Activated CD8-positive, alpha-beta T cell treated with anti-CD3 and anti-CD28 coated beads, Interleukin-2, amount 10 ng/mL, durations not matched to agents 7 days and 5 days (primary cell): ENCODE measurements around the gene CFAP61. TPM values are rescaled to one million over a fixed set of nuclear protein-coding genes. Genes with fewer than 3 reads are reported as not detected.

Experiments used
- ATAC-seq: fragments of 150-1000 bp; cut with Tn5 transposase; one replicate; pipeline ENCODE4 v1.10.0; 2021; ENCODE audit warnings: moderate library complexity
- CTCF ChIA-PET: fragments of 350-600 bp; sonication (Branson Sonifier 250); formaldehyde crosslinking; loops from one replicate; lab custom pipeline; 2021; ENCODE audit warnings: antibody characterized with exemption; lab: Charles Lee
- POLR2A ChIA-PET: fragments of 350-600 bp; sonication (Branson Sonifier 250); formaldehyde crosslinking; loops from one replicate; lab custom pipeline; 2021; ENCODE audit warnings: antibody characterized with exemption; lab: Charles Lee
- DNase-seq: peaks from one replicate; pipeline ENCODE4 v3.0.0-alpha.2; 2020
- H3K27ac Mint-ChIP-seq: one replicate; pipeline ENCODE4 v1.8.0; 2021; ENCODE audit warnings: mild to moderate bottlenecking, mixed read lengths
- H3K27me3 Mint-ChIP-seq: one replicate; pipeline ENCODE4 v1.8.0; 2021; ENCODE audit warnings: low read depth, mixed read lengths
- H3K36me3 Mint-ChIP-seq: one replicate; pipeline ENCODE4 v1.8.0; 2021; ENCODE audit warnings: low read depth, mixed read lengths
- H3K4me1 Mint-ChIP-seq: one replicate; pipeline ENCODE4 v1.8.0; 2021; ENCODE audit warnings: low read depth, mixed read lengths
- H3K4me3 Mint-ChIP-seq: one replicate; pipeline ENCODE4 v1.8.0; 2021; ENCODE audit warnings: mild to moderate bottlenecking, mixed read lengths
- H3K9me3 Mint-ChIP-seq: one replicate; pipeline ENCODE4 v1.8.0; 2022; ENCODE audit warnings: mixed read lengths; ENCODE audit not compliant: insufficient read depth
- total RNA-seq, 2 experiments: library from RNA; stranded (reverse); gene quantifications; one replicate each; pipeline ENCODE4 v1.2.3, GENCODE V29; 2021

Gene CFAP61
- total RNA-seq, 2 experiments from 2014 or later, result not detected

DNA sequence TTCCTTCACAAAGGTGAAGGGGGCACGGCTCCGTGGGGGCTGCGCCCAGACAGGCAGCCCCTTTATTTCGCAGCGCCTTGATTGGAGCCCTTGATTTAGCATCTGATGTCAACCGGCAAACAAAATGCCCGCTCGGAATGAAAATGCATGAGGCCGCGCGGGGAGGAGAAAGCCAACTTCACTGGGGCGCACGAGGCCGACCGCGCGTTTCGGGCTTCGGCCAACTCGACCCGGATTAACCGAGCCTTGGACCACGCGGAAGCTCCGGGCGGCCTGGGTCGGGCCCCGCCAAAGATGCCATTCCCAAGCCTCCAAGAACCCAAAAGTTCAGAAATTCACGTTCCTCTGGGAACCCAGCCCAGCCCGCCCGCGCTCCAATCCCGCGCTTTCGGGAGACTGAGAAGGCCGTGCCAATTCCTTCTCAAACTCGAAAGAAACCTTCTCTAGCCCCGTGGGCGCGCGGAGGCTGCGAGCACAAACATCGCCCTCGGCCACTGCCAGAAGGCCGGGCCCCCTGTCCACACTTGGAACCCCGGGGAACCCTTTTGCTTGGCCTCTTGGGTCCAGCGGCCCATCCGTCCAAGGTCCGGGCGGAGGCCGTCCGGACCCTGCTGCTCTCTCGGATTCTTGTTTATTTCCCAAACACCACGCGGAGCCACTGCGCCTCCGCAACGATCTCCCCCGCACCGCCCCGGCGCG, 314.7 kb downstream of the CFAP61 start:
- ATAC-seq (no peak), DNase-seq (no peak)
- H3K36me3 Mint-ChIP-seq, result peaks cover 3% of the 10 kb centered on the region
- H3K4me3 Mint-ChIP-seq, result peak overlapping the region; percentile 54
- H3K9me3 Mint-ChIP-seq, result no peaks in the 10 kb centered on the region
- H3K27me3 Mint-ChIP-seq, result peaks cover 70% of the 10 kb centered on the region
- ChIA-PET POLR2A (no interaction called here), CTCF (no interaction called here)
- H3K27ac Mint-ChIP-seq, result no peak overlapping the region
- peaks cover 13% of the 10 kb centered on the region for H3K4me1 Mint-ChIP-seq

DNA sequence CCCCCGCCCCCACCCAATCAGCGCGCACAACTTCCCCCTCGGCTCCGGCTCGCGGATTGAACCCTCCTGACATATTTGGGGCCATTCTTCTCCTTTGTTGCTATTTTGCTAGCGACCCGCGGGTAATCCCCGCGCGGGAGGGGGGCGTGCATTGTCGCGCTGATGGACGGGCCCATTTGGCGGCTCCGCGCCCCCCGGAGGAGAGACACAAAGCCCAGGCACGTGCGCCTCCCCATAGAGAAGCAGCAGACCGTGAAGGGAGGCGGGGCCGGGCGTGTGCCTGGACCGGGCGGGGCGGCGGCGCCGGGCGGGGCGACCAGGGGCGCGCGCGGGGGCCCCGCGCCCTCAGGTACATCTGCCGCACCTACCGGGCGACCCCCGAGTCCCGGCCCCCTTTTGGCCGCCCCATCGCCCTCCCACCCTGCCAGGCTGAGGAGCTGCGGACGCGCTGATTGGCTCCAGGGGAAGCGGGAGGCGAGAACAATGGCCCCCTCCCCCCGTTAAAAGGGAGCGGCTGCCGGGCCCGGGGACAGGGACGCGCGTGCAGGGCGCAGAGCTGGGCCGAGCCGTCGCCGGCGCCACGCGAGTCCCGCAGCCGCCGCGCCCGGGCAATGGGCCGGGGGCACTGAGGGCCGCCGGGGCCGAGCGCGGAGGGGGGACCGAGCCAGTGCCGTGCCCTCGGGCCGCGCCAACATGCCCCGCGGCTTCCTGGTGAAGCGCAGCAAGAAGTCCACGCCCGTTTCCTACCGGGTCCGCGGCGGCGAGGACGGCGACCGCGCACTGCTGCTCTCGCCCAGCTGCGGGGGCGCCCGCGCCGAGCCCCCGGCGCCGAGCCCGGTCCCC, 315.5 kb downstream of the CFAP61 start, which contains the start of gene INSM1:
Gene INSM1 (plus strand): TSS at position 530 of the 843 bp plus-strand sequence. CDS start 164 bp downstream, at position 694.
- DNase-seq (no peak), ATAC-seq (no peak)
- CTCF ChIA-PET, result interaction anchor here (1.3 kb wide), 1 partner anchor 285 kb away, joined by 3 read pairs; no protein-coding TSS in a partner anchor
- Mint-ChIP-seq H3K9me3 (no peaks in the 10 kb centered on the region), H3K4me1 (peaks cover 13% of the 10 kb centered on the region), H3K4me3 (peak within 1 kb of the TSS; percentile 54), H3K36me3 (peaks cover 3% of the 10 kb centered on the region), H3K27me3 (peaks cover 70% of the 10 kb centered on the region), H3K27ac (no peak within 1 kb of the TSS)
- POLR2A ChIA-PET, result no interaction called here

- Mint-ChIP-seq H3K27ac (no peak overlapping the region), H3K4me3 (no peak overlapping the region), H3K27me3 (peaks cover 69% of the 10 kb centered on the region), H3K4me1 (peaks cover 13% of the 10 kb centered on the region), H3K9me3 (no peaks in the 10 kb centered on the region), H3K36me3 (peaks cover 3% of the 10 kb centered on the region)
- ATAC-seq, result peak; percentile 38
- POLR2A ChIA-PET, result no interaction called here
- DNase-seq, result no peak
- CTCF ChIA-PET, result interaction anchor here (1.3 kb wide), 1 partner anchor 285 kb away, joined by 3 read pairs; no protein-coding TSS in a partner anchor
Measured at GRCh38 chr20:20368418-20369249, 316.3 kb downstream of the CFAP61 start.

GRCh38 chr20:20369250-20370093, 317.1 kb downstream of the CFAP61 start:
- Mint-ChIP-seq H3K27ac (peak overlapping the region; percentile 65), H3K9me3 (no peaks in the 10 kb centered on the region), H3K4me1 (peaks cover 9% of the 10 kb centered on the region), H3K36me3 (peaks cover 3% of the 10 kb centered on the region), H3K27me3 (peaks cover 66% of the 10 kb centered on the region), H3K4me3 (peak overlapping the region; percentile 48)
- ChIA-PET CTCF (interaction anchor here (1.3 kb wide), 1 partner anchor 286 kb away, joined by 3 read pairs; no protein-coding TSS in a partner anchor), POLR2A (no interaction called here)
- DNase-seq (no peak), ATAC-seq (no peak)

DNA sequence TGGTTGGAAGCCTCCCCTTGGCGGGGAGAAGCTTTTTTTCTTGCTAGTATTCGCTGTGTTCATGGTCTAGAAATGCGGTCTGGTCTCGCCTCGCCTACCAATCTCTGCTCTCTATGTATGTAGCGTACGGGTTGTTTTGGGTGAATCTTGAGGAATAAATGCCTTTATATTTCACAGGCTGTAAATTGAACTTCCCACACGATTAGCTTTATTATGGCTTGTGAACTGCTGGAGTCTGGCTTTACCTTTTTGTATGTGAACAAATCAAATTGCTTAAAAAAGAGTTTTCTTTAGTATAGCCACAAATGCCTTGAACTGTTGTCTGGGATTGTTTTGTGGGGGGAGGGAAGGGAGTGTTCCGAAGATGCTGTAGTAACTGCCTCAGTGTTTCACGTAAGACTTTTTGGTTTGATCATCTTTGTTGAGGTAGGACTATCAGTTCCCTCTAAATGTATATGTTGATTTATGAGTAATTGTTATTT, 317.8 kb downstream of the CFAP61 start:
- Mint-ChIP-seq H3K4me1 (peaks cover 9% of the 10 kb centered on the region), H3K27me3 (peaks cover 69% of the 10 kb centered on the region), H3K36me3 (peaks cover 3% of the 10 kb centered on the region), H3K4me3 (peak overlapping the region; percentile 48), H3K9me3 (no peaks in the 10 kb centered on the region), H3K27ac (peak overlapping the region; percentile 65)
- no peak for ATAC-seq
- no peak for DNase-seq
- ChIA-PET CTCF (interaction anchor here (1.0 kb wide), 1 partner anchor 224 kb away, joined by 4 read pairs; no protein-coding TSS in a partner anchor), POLR2A (no interaction called here)

DNA sequence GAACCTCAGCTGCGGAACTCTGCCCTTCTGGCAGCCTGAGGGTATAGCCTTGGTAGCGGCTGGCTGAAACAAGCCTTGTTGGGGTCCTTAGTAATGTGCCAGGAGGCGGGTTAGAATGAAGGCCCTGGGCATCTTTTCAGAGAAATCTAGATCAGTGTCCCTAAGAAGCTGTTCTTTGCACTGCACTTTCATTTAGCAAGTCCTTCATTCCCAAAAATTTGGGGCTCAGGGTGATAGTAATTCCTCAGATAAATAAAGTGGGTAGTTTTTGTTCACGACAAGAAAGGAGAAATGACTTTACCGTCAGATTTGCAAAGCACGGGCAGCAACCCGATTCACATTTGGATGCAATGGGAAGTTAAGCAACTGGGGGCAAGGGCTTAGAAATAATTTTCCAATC, 318.8 kb downstream of the CFAP61 start:
- Mint-ChIP-seq H3K36me3 (peaks cover 3% of the 10 kb centered on the region), H3K4me1 (peaks cover 6% of the 10 kb centered on the region), H3K27me3 (peaks cover 71% of the 10 kb centered on the region), H3K9me3 (no peaks in the 10 kb centered on the region), H3K27ac (no peak overlapping the region), H3K4me3 (no peak overlapping the region)
- POLR2A ChIA-PET, result no interaction called here
- DNase-seq (no peak), ATAC-seq (no peak)
- CTCF ChIA-PET, result interaction anchor here (1.0 kb wide), 1 partner anchor 223 kb away, joined by 4 read pairs; no protein-coding TSS in a partner anchor

GRCh38 chr20:20371681-20372080, 319.3 kb downstream of the CFAP61 start:
- no peak overlapping the region for H3K27ac Mint-ChIP-seq
- DNase-seq (no peak), ATAC-seq (no peak)
- H3K27me3 Mint-ChIP-seq, result peaks cover 69% of the 10 kb centered on the region
- no peaks in the 10 kb centered on the region for H3K9me3 Mint-ChIP-seq
- H3K36me3 Mint-ChIP-seq, result peaks cover 3% of the 10 kb centered on the region
- H3K4me3 Mint-ChIP-seq, result no peak overlapping the region
- peaks cover 6% of the 10 kb centered on the region for H3K4me1 Mint-ChIP-seq
- CTCF ChIA-PET, result no interaction called here
- POLR2A ChIA-PET, result no interaction called here

DNA sequence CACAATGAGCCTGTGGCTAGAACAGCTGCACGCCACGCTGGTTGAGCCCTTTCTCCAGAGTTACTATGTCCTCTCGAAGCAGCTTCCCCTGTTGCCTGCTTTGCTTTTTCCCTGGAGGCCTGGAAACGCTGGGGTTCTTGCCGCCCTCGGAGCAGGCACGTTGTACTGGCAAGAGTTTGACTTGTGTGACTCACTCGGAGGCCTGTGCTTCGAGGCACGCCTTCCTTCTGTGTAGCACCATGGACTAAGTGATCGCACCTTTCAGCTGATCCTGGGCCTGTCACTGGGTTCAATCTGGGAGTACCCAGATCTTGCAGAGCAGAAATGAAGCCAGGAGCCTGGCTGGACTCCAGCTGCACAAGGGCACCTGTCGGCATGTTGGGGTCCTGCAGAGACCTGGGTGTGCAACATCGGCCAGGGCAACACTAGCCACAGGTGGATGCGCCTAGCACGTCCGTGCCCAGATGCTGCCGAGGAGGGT, 320.8 kb downstream of the CFAP61 start:
- CTCF ChIA-PET, result no interaction called here
- DNase-seq (no peak), ATAC-seq (no peak)
- Mint-ChIP-seq H3K9me3 (no peaks in the 10 kb centered on the region), H3K4me1 (peaks cover 4% of the 10 kb centered on the region), H3K36me3 (peaks cover 3% of the 10 kb centered on the region), H3K4me3 (no peak overlapping the region), H3K27ac (no peak overlapping the region), H3K27me3 (peaks cover 62% of the 10 kb centered on the region)
- POLR2A ChIA-PET, result no interaction called here

GRCh38 chr20:20375862-20376261, 323.5 kb downstream of the CFAP61 start:
- ATAC-seq, result no peak
- no peak for DNase-seq
- no peak overlapping the region for H3K27ac Mint-ChIP-seq
- ChIA-PET POLR2A (no interaction called here), CTCF (no interaction called here)
- no peaks in the 10 kb centered on the region for H3K9me3 Mint-ChIP-seq
- no peaks in the 10 kb centered on the region for H3K36me3 Mint-ChIP-seq
- H3K27me3 Mint-ChIP-seq, result peaks cover 50% of the 10 kb centered on the region
- H3K4me1 Mint-ChIP-seq, result no peaks in the 10 kb centered on the region
- no peak overlapping the region for H3K4me3 Mint-ChIP-seq

- Mint-ChIP-seq H3K4me1 (no peaks in the 10 kb centered on the region), H3K9me3 (no peaks in the 10 kb centered on the region), H3K27me3 (peaks cover 4% of the 10 kb centered on the region), H3K27ac (no peak overlapping the region), H3K36me3 (no peaks in the 10 kb centered on the region), H3K4me3 (no peak overlapping the region)
- no peak for DNase-seq
- CTCF ChIA-PET, result no interaction called here
- POLR2A ChIA-PET, result no interaction called here
- no peak for ATAC-seq
Measured at GRCh38 chr20:20386192-20386591, 333.9 kb downstream of the CFAP61 start.
